Ascending aorta (tissue), 2 donors: ENCODE results near the gene RPL6. TPM values are rescaled to one million over a fixed set of nuclear protein-coding genes. Genes with fewer than 3 reads are reported as not detected.
"Not testable (repeated sequence)": the region's sequence is repeated elsewhere in the genome, so short reads cannot be mapped to it uniquely, and the experiment has no call there.

Experiments used
- DNase-seq, 2 donors: peaks; one replicate each; pipeline ENCODE4 v3.0.0-alpha.2; 2019; ENCODE audit warnings: low spot score in 2 of 2
- H3K27ac ChIP-seq, 2 donors: fragments of 200-600 bp; sonication (generic); one replicate each; pipeline ENCODE4 v1.5.1; 2016 to 2017; ENCODE audit warnings: mild to moderate bottlenecking in 1 of 2
- H3K27me3 ChIP-seq: fragments of 200-600 bp; sonication (generic); one replicate; pipeline ENCODE4 v1.5.1; 2017
- H3K36me3 ChIP-seq, 2 donors: fragments of 200-600 bp; sonication (generic); one replicate each; pipeline ENCODE4 v1.5.1; 2016
- H3K4me1 ChIP-seq, 2 donors: fragments of 200-600 bp; sonication (generic); one replicate each; pipeline ENCODE4 v1.5.1; 2016 to 2017; ENCODE audit warnings: mild to moderate bottlenecking in 1 of 2
- H3K4me3 ChIP-seq, 2 donors: fragments of 200-600 bp; sonication (generic); one replicate each; pipeline ENCODE4 v1.5.1; 2016 to 2017; ENCODE audit warnings: mild to moderate bottlenecking in 1 of 2
- H3K9me3 ChIP-seq, 2 donors: fragments of 200-600 bp; sonication (generic); one replicate each; pipeline ENCODE4 v1.5.1; 2016
- intact Hi-C: fragments of 100-400 bp; cut with DNase I; formaldehyde crosslinking; loops from one replicate; pipeline ENCODE4 v1.15.1; 2023
- total RNA-seq: library from RNA; depleted of rRNA; stranded (reverse); fragments of >200 nt; gene quantifications from one replicate; pipeline ENCODE4 v1.1.0, GENCODE V29; 2016
- TF ChIP-seq, protein P1 (sequence below), 3 experiments: fragments of 200-600 bp in 2 of 3; fragments of 450-650 bp in 1 of 3; sonication (generic) in 2 of 3; IDR thresholded peaks; one replicate each; pipeline ENCODE4 v1.5.1; 2016 to 2019; ENCODE audit warnings: antibody characterized with exemption in 3 of 3, mild to moderate bottlenecking in 1 of 3, moderate library complexity in 1 of 3

The RPL6 gene
- total RNA-seq, 1 donor from 2014 or later: 951 TPM

DNA sequence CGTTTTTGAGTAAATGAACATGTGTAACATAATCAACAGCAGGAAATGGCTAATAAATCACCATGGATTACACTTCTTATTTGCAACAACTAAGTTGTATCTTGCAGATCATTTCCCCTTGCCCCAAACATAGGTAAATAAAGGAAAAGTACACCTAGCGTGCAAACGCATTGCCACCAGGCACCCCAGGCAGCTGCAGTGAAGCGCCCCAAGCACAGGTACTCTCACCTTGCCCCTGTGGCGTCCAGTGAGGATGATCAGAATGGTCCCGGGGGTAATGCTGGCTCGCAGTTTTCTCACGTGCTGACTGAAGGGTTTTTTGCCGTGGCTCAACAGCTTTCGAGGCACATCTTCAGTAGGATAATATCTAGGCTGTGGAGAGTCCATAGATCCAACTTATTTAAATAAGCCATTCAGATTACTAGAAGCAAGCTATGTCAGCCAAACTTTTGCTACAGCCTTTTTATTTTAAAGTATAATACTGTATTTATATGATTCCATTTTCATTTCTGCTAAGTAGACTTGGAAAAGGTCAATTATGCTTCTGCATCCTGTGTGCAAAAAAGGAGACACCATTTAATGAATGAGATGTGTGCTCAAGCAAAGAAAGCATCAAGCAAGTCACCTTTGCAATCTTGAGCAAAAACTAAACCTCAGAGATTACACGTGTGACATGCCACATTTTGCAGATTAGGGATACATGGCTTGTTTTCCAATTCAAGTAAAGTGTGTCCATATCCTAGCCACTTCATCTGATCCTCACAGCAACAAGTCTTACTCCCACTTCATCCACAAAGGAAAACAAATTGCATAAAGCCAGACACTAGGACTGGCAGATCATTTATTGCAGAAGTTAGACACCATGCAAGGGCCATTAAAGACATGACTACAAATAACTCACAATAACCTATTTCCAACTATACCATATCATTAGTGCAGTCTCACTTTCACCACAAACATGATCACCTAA is 2.6 kb downstream of the RPL6 start:
- H3K4me1 ChIP-seq: peaks cover 0 to 14% of the 10 kb centered on the region in 2 donors
- H3K9me3 ChIP-seq: no peaks in the 10 kb centered on the region
- intact Hi-C loops: no loop called here
- no peak overlapping the region for H3K4me3 ChIP-seq
- no peaks in the 10 kb centered on the region for H3K27me3 ChIP-seq
- H3K27ac ChIP-seq: no peak overlapping the region
- peak in 1 of 2 donors; percentile 8 for DNase-seq
- peaks cover 30 to 40% of the 10 kb centered on the region in 2 donors for H3K36me3 ChIP-seq
- TF ChIP-seq, protein P1, sequence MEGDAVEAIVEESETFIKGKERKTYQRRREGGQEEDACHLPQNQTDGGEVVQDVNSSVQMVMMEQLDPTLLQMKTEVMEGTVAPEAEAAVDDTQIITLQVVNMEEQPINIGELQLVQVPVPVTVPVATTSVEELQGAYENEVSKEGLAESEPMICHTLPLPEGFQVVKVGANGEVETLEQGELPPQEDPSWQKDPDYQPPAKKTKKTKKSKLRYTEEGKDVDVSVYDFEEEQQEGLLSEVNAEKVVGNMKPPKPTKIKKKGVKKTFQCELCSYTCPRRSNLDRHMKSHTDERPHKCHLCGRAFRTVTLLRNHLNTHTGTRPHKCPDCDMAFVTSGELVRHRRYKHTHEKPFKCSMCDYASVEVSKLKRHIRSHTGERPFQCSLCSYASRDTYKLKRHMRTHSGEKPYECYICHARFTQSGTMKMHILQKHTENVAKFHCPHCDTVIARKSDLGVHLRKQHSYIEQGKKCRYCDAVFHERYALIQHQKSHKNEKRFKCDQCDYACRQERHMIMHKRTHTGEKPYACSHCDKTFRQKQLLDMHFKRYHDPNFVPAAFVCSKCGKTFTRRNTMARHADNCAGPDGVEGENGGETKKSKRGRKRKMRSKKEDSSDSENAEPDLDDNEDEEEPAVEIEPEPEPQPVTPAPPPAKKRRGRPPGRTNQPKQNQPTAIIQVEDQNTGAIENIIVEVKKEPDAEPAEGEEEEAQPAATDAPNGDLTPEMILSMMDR (IDR thresholded peaks at IDR 0.05): no peak

DNA sequence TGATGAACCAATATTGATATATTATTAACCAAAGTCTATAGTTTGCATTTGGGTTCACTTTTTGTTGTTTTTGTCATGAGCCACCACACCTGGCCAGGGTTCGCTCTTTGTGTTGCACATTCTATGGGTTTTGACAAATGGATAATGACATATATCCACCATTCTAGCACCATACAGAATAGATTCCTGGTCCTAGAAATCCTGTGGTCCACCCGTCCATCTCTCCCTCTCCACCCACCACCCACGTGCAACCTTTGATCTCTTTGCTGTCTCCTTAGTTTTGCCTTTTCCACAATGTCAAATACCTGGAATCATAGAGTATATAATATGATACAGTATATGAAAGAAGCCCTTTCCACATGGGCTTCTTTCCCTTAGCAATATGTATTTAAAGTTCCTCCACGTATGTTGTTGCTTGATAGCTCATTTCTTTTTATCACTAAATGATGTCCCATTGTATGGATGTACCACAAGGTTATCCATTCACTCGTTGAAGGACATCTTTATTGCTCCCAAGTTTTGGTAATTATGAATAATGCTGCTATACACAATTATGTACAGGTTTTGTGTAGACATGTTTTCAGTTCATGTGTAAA is 7.4 kb downstream of the RPL6 start:
- Histone ChIP-seq H3K27ac (no peak overlapping the region), H3K36me3 (peaks cover 22 to 31% of the 10 kb centered on the region in 2 donors), H3K27me3 (no peaks in the 10 kb centered on the region), H3K4me3 (no peak overlapping the region), H3K9me3 (no peaks in the 10 kb centered on the region), H3K4me1 (no peaks in the 10 kb centered on the region)
- peak in 1 of 2 donors; percentile 22 for DNase-seq
- TF ChIP-seq, protein P1 (IDR thresholded peaks at IDR 0.05): no peak
- intact Hi-C loops: no loop called here

DNA sequence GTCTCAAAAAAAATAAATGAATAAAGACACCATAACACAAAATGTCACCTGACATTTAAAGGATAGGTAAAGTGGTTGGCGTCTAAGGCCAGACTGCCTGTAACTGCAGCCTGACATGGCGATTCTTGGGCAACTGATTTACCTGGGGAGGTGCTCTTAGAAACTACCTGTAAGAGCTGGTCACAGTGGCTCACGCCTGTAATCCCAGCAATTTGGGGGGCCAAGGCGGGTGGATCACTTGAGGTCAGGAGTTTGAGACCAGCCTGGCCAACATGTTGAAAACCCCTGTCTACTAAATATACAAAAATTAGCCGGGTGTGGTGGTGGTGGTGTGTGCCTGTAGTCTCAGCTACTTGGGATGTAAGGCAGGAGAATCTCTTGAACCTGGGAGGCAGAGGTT is 8.4 kb downstream of the RPL6 start:
- DNase-seq: peak in 1 of 2 donors; percentile 52
- no peaks in the 10 kb centered on the region for H3K27me3 ChIP-seq
- no peak overlapping the region for H3K27ac ChIP-seq
- TF ChIP-seq, protein P1 (IDR thresholded peaks at IDR 0.05): no peak
- intact Hi-C loops: no loop called here
- no peak overlapping the region for H3K4me3 ChIP-seq
- no peaks in the 10 kb centered on the region for H3K9me3 ChIP-seq
- peaks cover 13 to 22% of the 10 kb centered on the region in 2 donors for H3K36me3 ChIP-seq
- H3K4me1 ChIP-seq: no peaks in the 10 kb centered on the region

DNA sequence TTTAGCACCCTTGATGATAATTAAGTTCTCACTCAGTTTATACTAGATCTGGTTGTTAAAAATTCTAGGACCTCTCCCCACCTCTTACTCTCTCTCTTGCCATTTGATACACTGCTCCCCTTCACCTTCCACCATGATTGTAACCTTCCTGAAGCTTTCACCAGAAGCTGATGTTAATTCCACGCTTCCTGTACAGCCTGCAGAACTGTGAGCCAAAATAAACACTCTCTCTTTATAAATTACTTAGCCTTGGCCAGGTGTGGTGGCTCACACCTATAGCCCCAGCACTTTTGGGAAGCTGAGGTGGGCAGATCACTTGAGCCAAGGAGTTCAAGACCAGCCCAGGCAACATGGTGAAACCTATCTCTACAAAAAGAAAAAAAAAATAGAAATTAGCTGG is 16.1 kb downstream of the RPL6 start:
- H3K9me3 ChIP-seq: no peaks in the 10 kb centered on the region
- H3K27ac ChIP-seq: no peak overlapping the region
- TF ChIP-seq, protein P1 (IDR thresholded peaks at IDR 0.05): no peak
- H3K4me1 ChIP-seq: no peaks in the 10 kb centered on the region
- DNase-seq: peak in 1 of 2 donors; percentile 13
- no peaks in the 10 kb centered on the region for H3K36me3 ChIP-seq
- no peak overlapping the region for H3K4me3 ChIP-seq
- intact Hi-C loops: no loop called here
- H3K27me3 ChIP-seq: no peaks in the 10 kb centered on the region

DNA sequence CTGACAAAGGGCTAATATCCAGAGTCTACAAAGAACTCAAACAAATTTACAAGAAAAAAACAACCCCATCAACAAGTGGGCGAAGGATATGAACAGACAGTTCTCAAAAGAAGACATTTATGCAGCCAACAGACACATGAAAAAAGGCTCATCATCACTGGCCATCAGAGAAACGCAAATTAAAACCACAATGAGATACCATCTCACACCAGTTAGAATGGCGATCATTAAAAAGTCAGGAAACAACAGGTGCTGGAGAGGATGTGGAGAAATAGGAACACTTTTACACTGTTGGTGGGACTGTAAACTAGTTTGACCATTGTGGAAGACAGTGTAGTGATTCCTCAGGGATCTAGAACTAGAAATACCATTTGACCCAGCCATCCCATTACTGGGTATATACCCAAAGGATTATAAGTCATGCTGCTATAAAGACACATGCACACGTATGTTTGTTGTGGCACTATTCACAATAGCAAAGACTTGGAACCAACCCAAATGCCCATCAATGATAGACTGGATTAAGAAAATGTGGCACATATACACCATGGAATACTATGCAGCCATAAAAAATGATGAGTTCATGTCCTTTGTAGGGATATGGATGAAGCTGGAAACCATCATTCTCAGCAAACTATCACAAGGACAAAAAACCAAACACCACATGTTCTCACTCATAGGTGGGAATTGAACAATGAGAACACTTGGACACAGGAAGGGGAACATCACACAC is 19.3 kb downstream of the RPL6 start:
- not testable (repeated sequence) for H3K9me3 ChIP-seq, H3K4me1 ChIP-seq, H3K4me3 ChIP-seq, H3K27me3 ChIP-seq, H3K36me3 ChIP-seq, H3K27ac ChIP-seq, DNase-seq
- intact Hi-C loops: loop anchor here (5.0 to 10.0 kb wide), 4 partner anchors 68 to 445 kb away; partner anchors contain the start of genes ERP29 and TMEM116
